Measurements from ENCODE around the gene CHFR.
"Not testable (repeated sequence)": the region's sequence is repeated elsewhere in the genome, so short reads cannot be mapped to it uniquely, and the experiment has no call there.

Gene CHFR

GRCh38 chr12:132874175-132874574 is 13.2 kb downstream of the CHFR start:
- DNase-seq = no peak

DNA sequence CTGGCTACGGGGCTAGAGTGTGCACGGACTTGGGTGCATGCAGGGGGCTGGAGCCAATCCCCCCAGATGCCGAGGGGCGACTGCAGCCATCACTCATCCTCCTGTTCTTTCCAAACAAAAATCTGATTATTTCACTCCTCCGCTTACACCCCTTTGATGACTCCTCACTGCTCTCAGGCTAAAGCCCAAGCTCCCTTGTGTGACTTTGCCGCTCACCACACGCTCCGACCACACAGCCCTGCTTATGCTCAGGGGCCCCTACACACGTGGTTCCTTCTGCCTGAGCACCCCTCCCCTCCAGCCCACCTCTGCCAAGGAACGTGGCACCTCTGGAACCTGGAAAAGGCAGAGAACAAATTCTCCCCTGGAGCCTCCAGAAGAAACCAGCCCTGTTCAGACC is 13.7 kb downstream of the CHFR start:
- no peak for DNase-seq

- DNase-seq = no peak
These were observed 14.4 kb downstream of the CHFR start for GRCh38 chr12:132872975-132873421.

GRCh38 chr12:132872073-132872855 is 15.1 kb downstream of the CHFR start:
- no peak for DNase-seq

DNA sequence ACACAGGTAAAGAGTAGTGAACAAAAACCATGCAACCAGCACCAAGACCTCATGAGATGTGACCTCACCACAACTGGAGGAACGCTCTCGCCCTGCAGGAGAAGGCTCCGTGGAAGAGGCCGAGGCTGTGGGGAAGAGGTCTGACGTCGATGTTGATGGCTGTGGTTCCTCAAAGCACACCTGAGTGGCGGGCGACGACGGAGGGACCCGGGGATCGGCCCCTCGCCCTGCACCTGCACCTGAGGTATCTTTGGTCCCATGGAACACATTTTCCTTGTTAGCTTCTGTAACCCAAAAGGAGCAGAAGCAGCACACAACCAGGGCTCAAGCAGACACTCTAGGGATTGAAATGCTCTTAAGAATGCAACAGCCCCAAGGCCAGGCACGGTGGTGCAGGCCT is 17.9 kb downstream of the CHFR start:
- no peak for DNase-seq

DNA sequence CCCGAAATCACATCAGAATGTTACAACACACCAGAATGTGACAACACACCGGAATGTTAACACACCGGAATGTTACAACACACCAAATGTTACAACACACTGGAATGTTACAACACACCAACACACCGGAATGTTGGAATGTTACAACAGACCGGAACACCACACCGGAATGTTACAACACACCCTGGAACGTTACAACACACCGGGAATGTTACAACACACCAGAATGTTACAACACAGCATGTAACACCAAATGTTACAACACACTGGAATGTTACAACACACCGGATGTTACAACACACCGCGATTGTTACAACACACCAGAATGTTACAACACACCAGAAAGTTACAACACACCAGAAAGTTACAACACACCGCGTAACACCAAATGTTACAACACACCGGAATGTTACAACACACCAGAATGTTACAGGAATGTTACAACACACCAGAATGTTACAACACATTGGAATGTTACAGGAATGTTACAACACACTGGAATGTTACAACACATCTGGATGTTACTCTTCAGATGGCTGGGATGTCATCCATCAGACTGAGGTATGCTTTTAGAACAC is 21.1 kb downstream of the CHFR start:
- no peak for DNase-seq

DNA sequence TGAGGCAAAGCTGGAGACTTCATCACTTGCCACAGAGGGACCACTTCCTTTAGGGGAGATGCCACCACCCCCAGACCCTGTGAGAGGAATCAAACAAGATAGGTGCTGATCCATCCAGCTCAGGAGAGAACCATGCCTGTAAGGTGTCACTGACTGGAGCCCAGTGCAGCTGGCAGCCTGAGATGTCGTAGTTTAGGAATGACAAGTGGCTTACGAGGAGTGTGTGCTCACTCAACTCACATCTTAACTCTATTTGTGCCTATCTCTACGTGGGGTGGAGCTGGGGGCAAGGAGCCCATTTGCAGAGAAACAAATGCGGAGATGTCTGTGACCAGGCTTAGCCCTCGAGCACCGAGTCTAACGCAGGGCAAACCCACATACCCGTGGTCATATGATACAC is 25.8 kb downstream of the CHFR start:
- DNase-seq = no peak

DNA sequence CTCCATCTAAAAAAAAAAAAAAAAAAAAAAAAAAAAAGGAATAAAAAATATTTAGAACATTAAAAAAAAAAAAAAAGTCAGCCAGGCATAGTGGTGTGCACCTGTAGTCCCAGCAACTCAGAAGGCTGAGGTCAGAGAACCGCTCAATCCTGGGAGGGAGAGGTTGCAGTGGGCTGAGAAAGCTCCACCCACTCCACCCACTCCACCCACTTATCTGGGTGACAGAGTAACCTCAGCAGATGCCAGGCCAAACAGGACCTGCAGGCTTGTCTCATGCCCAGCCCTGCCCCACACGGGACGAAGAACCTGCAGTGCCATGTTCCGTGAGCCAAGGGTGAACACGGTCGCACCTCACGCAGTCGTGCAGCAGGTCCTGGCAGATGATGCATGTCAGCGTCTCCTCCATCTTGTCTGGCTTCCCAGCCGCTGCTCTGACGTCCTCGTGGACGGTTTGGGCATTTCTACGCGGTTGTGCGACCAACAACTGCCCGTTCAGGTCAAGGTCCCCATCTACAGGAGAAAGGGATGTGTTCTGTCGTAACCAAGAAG is 28.6 kb downstream of the CHFR start:
- no peak for DNase-seq

DNA sequence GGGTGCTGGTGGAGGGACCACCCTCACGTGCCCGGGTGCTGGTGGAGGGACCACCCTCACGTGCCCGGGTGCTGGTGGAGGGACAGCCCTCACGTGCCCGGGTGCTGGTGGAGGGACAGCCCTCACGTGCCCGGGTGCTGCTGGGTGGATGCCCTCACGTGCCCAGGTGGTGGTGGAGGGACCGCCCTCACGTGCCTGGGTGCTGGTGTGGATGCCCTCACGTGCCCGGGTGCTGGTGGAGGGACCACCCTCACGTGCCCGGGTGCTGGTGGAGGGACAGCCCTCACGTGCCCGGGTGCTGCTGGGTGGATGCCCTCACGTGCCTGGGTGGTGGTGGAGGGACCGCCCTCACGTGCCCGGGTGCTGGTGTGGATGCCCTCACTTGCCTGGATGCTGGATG is 30.4 kb downstream of the CHFR start:
- not testable (repeated sequence) for DNase-seq

DNA sequence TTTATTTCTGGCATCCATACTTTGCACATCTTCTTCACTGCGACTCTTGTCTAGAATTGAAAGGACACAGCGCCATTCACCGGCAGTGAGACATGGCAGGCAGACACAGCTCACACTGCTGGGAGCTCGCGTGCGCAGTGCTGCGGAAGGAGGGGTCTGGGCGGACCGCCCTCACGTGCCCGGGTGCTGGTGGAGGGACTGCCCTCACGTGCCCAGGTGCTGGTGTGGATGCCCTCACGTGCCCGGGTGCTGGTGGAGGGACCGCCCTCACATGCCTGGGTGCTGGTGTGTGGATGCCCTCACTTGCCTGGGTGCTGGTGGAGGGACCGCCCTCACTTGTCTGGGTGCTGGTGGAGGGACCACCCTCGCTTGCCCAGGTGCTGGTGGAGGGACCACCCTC is 30.8 kb downstream of the CHFR start:
- DNase-seq = no peak

DNA sequence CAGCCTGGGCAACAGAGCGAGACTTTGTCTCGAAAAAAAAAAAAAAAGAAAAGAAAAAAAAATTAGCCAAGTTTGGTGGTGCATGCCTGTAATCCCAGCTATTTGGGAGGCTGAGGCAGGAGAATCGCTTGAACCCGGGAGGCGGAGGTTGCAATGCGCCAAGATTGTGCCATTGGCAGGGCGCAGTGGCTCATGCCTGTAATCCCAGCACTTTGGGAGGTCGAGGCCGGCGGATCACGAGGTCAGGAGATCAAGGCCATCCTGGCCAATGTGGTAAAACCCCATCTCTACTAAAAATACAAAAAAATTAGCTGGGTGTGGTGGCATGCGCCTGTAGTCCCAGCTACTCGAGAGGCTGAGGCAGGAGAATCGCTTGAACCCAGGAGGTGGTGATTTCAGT is 32.2 kb downstream of the CHFR start:
- not testable (repeated sequence) for DNase-seq

DNA sequence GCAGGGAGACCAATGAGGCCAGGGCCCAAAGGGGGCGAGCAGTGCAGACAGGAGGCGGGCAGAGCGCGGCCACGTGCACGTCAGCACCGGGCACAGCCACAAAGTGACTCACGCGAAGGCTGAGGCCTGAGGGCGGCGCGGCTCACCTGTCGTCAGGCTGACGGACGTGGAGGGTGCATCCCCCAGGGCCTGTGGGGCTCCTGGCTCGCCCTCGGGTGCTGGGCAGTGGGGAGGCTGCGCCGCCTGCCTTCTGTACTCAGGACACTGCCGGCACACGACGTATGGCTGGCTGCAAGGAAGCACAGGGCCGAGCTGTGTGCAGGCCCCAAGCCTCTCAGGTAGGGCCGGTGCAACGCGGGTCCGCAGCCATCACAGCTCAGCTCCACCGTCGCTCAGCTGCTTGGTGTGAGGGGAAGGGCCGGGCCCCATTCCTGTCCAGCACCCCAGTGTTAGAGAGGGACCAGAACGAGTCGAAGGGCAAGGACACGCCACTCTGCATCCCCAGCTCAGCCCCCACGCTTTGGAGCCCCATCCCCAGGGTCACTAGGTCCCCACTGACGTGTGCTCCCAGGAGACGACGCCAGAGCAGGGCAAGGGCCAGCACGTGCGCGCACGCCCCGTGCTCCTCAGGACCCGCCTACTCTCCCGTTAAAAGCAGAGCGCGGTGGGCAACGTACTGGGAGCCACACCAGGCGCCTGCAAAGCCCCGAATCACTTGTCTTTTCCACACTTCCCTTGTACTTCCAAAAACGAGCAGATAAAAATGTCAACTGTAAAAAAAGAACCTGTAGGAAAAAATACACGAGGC is 33.9 kb downstream of the CHFR start:
- DNase-seq = no peak

- DNase-seq = no peak
These were observed 34.9 kb downstream of the CHFR start for GRCh38 chr12:132852496-132852895.

- no peak for DNase-seq
These were observed 35.9 kb downstream of the CHFR start for GRCh38 chr12:132851465-132851864.

- no peak for DNase-seq
These were observed 37.1 kb downstream of the CHFR start for GRCh38 chr12:132850291-132850690.

- DNase-seq = no peak
These were observed 38.9 kb downstream of the CHFR start for GRCh38 chr12:132848521-132848920.

- DNase-seq = no peak
These were observed 39.7 kb downstream of the CHFR start for GRCh38 chr12:132847363-132848356.

GRCh38 chr12:132844681-132845080 is 42.7 kb downstream of the CHFR start:
- DNase-seq = not testable (repeated sequence)

DNA sequence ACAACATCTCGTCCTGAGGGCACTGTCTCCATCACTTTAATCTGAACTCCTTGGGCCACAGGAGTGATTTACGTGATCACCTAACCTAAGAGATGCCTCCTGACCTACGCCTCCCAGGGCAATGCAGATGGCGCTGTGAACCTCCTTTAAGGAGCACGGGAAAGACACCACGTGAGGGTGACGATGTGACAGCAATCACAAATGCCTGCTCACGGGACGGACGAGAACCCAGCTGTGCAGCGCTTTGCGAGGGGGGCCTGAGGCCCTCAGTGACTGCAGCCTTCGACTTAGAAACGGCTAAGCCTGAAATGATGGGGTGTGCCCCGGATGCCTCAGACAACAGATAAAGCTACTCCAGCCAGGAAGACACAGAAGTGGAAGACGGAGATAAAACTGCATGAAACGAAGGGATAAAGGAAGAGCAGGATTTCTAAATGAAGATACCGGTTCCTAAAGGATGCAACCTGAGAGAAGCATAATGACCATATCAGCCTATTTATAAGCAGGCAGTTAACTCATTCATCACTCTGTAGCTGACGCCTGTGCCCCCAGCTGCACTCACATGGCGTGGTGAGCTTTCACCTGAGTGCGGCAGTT is 44.9 kb downstream of the CHFR start:
- no peak for DNase-seq

DNA sequence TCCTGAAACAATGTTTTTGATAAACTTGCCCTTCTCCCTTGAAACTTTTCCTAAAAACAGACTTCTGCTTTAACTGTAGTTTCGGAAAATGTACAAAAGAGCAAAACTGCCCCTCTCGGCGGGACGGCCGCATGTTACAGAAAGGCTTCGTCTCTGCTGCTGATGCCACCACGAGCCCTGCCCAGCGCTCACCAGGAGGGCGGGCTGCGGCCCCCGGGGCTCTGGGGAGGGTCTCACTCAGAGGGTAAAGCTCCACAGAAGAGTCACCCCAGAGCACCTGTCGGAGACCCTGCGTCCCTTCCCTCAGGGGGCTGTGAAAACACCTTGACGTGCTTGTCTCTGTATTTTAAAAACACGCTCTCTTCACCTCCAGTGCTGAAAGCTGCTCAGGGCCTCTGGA is 46.3 kb downstream of the CHFR start:
- no peak for DNase-seq

DNA sequence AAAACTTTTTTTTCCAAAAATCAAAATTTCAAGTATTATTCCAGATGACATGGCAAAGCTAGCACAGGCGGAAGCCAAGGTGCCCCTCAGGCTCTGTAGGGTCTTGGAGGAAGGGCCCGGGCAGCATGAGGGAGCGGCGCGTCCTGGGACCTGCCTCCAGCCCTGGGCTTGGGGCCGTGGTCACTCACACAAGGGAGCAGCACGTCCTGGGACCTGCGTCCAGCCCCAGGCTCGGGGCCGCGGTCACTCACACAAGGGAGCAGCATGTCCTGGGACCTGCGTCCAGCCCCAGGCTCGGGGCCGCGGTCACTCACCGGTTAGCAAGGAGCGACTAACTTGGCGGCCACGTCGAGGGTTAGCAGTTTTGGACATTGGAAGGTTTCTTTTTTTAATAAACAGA is 46.9 kb downstream of the CHFR start:
- no peak for DNase-seq

Data from hippocampal formation (tissue), 2 donors.